ENCODE data around the gene TNMD.

DNA sequence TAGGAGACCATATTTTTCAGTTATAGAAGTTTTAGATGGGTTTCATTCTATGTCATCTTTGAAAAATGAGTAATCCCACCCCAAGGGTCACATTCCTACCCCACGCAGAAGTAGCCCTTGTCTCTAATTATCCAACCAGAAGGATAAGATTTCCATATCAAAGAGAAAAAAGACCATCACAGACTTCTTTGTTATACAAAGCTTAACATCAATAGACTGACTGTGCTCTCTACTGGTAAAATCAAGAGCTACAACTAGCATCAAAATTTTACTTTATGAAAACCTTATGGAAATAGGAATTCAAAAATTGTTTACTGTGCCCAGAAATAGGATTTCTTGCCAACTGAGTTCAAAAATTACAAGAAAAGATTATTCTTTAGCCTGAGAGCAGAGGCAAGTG, 24.9 kb downstream of the TNMD start:
- TF ChIP-seq, protein P1, sequence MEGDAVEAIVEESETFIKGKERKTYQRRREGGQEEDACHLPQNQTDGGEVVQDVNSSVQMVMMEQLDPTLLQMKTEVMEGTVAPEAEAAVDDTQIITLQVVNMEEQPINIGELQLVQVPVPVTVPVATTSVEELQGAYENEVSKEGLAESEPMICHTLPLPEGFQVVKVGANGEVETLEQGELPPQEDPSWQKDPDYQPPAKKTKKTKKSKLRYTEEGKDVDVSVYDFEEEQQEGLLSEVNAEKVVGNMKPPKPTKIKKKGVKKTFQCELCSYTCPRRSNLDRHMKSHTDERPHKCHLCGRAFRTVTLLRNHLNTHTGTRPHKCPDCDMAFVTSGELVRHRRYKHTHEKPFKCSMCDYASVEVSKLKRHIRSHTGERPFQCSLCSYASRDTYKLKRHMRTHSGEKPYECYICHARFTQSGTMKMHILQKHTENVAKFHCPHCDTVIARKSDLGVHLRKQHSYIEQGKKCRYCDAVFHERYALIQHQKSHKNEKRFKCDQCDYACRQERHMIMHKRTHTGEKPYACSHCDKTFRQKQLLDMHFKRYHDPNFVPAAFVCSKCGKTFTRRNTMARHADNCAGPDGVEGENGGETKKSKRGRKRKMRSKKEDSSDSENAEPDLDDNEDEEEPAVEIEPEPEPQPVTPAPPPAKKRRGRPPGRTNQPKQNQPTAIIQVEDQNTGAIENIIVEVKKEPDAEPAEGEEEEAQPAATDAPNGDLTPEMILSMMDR (IDR thresholded peaks at IDR 0.05): no peak
- TF ChIP-seq POLR2A (IDR thresholded peaks at IDR 0.05) (no peak), POLR2AphosphoS5 (IDR thresholded peaks at IDR 0.05; ENCODE audit: insufficient read depth in 1 of 2, low read depth in 1 of 2) (no peak)

Data from vagina (tissue), 2 donors.